ENCODE measurements around the gene ARHGAP29.

ARHGAP29 gene

GRCh38 chr1:94246692-94247137 is 9.3 kb upstream of the ARHGAP29 start:
- H3K4me3 ChIP-seq (ENCODE audit: low read depth, low read length), result peak overlapping the region; percentile 83
- no peak for TF ChIP-seq CTCF (conservative IDR thresholded peaks at IDR 0.05; ENCODE audit: low read depth, low read length)
- no peak for DNase-seq (ENCODE audit: low read depth)

GRCh38 chr1:94245747-94246438 is 8.5 kb upstream of the ARHGAP29 start:
- peak; percentile 64 for DNase-seq (ENCODE audit: low read depth)
- TF ChIP-seq CTCF (conservative IDR thresholded peaks at IDR 0.05; ENCODE audit: low read depth, low read length), result no peak
- peak overlapping the region; percentile 83 for H3K4me3 ChIP-seq (ENCODE audit: low read depth, low read length)

- DNase-seq (ENCODE audit: low read depth), result no peak
- no peak for TF ChIP-seq CTCF (conservative IDR thresholded peaks at IDR 0.05; ENCODE audit: low read depth, low read length)
- H3K4me3 ChIP-seq (ENCODE audit: low read depth, low read length), result no peak overlapping the region
Observed at GRCh38 chr1:94244816-94245215, 7.4 kb upstream of the ARHGAP29 start.

- H3K4me3 ChIP-seq (ENCODE audit: low read depth, low read length), result no peak overlapping the region
- TF ChIP-seq CTCF (conservative IDR thresholded peaks at IDR 0.05; ENCODE audit: low read depth, low read length), result no peak
- no peak for DNase-seq (ENCODE audit: low read depth)
Observed at GRCh38 chr1:94243665-94244064, 6.3 kb upstream of the ARHGAP29 start.

GRCh38 chr1:94240822-94241221 is 3.4 kb upstream of the ARHGAP29 start:
- peak; percentile 61 for TF ChIP-seq CTCF (conservative IDR thresholded peaks at IDR 0.05; ENCODE audit: low read depth, low read length)
- no peak overlapping the region for H3K4me3 ChIP-seq (ENCODE audit: low read depth, low read length)
- DNase-seq (ENCODE audit: low read depth), result peak; percentile 48

- no peak for DNase-seq (ENCODE audit: low read depth)
- TF ChIP-seq CTCF (conservative IDR thresholded peaks at IDR 0.05; ENCODE audit: low read depth, low read length), result no peak
- no peak overlapping the region for H3K4me3 ChIP-seq (ENCODE audit: low read depth, low read length)
Observed at GRCh38 chr1:94239796-94240195, 2.4 kb upstream of the ARHGAP29 start.

GRCh38 chr1:94239051-94239450 is 1.7 kb upstream of the ARHGAP29 start:
- DNase-seq (ENCODE audit: low read depth), result no peak
- TF ChIP-seq CTCF (conservative IDR thresholded peaks at IDR 0.05; ENCODE audit: low read depth, low read length), result no peak
- no peak overlapping the region for H3K4me3 ChIP-seq (ENCODE audit: low read depth, low read length)

All from choroid plexus epithelial cell (primary cell).